ENCODE data around the gene PRELID2.

DNA sequence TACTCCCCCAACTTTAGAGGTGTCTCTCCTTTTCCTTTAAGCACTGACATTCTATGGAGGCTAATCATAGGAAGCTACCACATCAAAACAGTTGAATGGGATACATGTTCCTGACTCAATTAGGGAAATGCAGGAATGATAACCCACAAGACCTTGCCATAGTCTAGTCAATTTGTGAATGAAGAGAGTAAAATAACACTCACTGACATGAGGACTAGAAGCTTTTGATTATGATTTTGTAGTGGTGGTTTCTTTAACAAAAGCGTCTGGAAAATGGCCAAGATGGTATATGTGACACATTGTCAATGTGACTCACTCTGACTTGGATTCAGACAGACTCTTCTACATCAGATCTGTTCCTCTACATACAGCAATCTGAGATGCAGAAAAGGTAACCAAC is 13.7 kb upstream of the PRELID2 start:
- no peak for TF ChIP-seq CTCF (IDR thresholded peaks at IDR 0.05)
- no peak for TF ChIP-seq POLR2AphosphoS5 (IDR thresholded peaks at IDR 0.05)
- TF ChIP-seq POLR2A (IDR thresholded peaks at IDR 0.05): no peak
- TF ChIP-seq EP300 (IDR thresholded peaks at IDR 0.05): no peak
